NCI-H1930 (cell line): ENCODE measurements around the gene SCAMP4.

ENCODE experiments used
- DNase-seq, 2 experiments: peaks; one replicate each; lab custom pipeline; 2025; lab: John Stamatoyannopoulos, UW

The SCAMP4 gene

DNA sequence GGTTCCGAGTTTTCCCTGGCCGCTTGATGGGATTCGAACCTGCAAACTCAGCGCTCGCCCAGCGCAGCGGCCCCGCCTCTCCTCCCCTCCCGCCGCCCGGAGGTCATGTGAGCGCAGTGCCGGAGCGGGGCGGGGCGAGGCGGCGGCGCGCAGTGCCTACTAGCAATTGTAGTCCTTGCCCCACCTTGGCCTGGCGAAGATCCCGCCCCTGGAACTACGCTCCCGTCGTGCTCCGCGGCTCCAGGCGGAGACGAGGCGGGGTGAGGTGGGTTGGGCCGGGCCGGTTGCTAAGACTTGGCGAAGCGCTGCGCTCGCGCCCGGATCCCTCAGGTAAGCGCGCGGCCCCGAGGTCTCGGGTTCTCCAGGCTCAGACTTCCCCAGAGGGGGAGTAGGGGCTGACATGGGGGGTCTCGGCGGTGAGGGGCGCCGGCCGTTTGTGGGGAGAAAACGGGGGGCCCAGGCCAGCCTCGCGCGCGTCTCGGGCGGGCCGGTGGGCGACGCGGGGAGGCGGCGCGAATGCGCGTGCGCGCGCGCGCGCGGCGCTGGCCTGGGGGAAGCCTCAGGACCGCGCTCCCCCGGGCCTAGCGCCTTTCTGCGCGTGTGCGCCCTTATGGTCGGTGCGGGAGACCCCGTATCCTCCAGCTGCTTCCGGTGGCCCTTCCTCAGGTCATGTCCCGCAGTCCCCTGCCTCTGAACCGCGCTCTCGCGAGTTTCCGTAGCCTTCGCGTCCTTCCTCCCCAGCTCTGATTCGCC lies at the start of gene SCAMP4, which contains the start of gene ADAT3:
Gene SCAMP4 (plus strand): TSS at position 290 of the 753 bp plus-strand sequence. CDS start 9,621 bp downstream, outside the sequence.
Gene ADAT3 (plus strand): TSS at position 290 of the 753 bp plus-strand sequence. CDS start 6,649 bp downstream, outside the sequence.
- DNase-seq, result peak; percentile 92 to 95

DNA sequence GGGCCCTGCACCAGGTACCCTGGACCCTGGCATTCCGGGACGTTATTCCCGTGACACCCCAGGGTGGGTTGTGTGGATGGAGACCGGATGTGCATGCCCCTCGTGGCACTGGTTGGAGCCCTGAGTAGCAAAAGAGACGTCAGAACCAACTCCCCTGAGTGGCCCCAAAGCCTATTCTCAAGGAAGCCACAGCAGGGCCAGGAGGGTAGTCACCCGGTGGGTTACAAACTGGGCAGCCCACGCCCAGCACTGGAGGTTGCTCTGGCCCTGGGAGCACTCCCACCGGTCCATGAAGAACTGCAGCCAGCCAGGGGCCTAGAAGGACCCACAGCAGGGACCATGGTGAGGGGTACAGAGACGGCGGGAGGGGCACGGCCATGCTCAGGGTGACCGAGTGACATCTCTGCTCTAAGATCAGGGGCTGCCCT lies 49.4 kb upstream of the SCAMP4 start:
- DNase-seq, result no peak

GRCh38 chr19:1856345-1856697 lies 48.9 kb upstream of the SCAMP4 start:
- DNase-seq, result no peak

DNA sequence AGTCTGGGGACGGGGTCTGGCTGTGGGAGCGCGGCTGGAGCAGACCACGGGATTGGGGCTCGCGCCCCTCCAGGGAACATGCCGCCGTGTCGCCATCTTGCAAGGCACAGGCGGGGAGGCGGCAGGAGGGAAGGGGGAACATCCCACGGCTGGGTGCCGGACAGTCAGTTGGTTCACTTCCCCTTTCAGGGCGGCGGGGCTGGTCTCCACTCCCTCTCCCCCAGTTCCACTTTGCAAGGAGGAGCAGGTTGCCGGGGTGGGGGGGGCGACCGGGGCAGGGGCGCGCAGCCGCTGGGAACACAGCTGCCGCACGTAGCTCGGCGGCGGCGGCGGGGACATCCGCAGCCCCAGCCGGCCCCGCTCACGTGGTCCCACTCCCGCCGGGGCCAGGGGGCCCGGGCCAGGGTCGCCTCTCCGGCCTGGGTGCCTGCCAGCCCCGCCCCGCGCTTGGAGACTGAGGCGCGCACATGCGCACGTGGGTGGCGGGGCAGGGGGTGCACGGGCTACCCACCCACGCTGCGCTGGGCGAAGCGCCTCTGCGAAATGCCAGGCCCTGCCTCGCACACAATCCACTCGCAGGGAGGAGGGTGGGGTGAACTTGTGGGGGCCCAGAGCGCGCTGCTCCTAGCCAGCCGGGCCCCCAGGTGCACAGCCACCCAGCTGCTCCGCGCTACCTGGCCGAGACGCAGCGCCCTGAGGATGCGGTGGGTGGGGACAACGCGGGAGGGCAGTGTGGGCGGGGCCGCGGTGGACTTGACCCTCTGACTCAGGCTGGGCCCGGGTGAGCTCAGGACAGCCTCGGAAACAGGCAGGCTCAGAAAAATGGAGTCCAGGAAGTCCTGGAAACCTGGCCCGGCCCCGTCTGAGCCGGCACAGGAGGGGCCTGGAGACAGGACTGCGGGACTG lies 48.2 kb upstream of the SCAMP4 start:
- no peak for DNase-seq

DNA sequence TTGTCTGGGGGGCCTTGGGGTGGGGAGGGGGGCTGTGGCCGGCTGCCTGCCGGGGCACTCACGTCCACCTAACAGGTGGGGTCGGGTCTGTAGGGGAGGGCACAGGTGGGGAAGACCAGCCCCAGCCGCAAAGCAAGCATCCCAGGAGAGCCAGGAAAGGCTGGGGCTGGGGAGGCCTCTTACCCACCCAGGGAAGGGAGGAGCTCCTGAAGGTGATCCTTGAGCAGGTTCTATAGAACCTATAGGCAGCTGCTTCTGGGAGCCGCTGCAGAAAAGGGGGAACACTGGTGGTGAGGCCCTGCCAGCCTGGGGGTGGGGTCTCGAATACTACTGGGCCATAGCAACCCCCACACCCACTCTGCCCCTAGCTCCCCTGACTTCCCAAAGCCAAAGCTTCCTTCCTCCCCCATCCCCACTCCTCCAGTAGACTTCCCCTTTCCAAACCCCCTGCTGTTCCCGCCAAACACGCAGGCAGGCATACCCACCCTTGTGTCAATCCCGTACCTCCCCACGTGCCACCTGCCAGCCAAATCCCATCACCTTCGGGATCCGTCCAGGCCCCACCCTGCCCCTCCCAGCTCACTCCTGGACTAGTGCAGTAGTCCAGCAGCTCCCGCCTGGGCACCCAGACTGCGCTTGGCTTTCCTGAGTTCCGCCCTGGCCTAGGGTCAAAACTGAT lies 47.4 kb upstream of the SCAMP4 start:
- no peak for DNase-seq

- DNase-seq, result no peak
These were observed 46.7 kb upstream of the SCAMP4 start for GRCh38 chr19:1858412-1859081.

DNA sequence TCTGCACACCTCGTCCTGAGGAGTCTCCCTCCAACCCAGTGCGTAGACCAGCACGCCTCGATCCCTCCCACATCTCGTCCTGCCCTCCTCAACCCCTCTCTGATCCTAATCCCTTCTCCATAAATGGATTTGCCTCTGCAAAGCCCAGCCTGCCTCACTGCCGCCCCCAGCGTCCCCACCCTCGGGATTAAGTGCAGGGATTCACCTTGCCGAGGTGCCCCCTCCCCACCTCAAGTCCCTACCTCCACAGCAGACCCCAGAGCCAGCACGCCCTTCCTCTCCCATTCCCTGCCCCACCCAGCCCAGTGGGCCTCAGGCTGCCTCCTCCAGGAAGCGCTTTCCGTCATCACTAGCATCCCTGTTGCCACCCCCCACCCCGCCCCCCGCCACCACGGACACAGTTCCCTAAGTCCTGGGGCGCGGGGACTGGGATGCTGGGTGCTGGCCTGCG lies 45.8 kb upstream of the SCAMP4 start:
- no peak for DNase-seq

GRCh38 chr19:1860042-1860775 lies 45.0 kb upstream of the SCAMP4 start:
- no peak for DNase-seq

- DNase-seq, result no peak
These were observed 44.2 kb upstream of the SCAMP4 start for GRCh38 chr19:1860821-1861598.

GRCh38 chr19:1861599-1862031 lies 43.6 kb upstream of the SCAMP4 start:
- DNase-seq, result no peak

- no peak for DNase-seq
These were observed 43.2 kb upstream of the SCAMP4 start for GRCh38 chr19:1862068-1862423.

- DNase-seq, result peak in 1 of 2 experiments; percentile 19
These were observed 42.5 kb upstream of the SCAMP4 start for GRCh38 chr19:1862424-1863327.

GRCh38 chr19:1863328-1863637 lies 41.9 kb upstream of the SCAMP4 start, which contains the start of gene KLF16:
KLF16 (minus strand) TSS chr19:1863579; CDS start chr19:1863497, 82 bp downstream.
- DNase-seq, result no peak

DNA sequence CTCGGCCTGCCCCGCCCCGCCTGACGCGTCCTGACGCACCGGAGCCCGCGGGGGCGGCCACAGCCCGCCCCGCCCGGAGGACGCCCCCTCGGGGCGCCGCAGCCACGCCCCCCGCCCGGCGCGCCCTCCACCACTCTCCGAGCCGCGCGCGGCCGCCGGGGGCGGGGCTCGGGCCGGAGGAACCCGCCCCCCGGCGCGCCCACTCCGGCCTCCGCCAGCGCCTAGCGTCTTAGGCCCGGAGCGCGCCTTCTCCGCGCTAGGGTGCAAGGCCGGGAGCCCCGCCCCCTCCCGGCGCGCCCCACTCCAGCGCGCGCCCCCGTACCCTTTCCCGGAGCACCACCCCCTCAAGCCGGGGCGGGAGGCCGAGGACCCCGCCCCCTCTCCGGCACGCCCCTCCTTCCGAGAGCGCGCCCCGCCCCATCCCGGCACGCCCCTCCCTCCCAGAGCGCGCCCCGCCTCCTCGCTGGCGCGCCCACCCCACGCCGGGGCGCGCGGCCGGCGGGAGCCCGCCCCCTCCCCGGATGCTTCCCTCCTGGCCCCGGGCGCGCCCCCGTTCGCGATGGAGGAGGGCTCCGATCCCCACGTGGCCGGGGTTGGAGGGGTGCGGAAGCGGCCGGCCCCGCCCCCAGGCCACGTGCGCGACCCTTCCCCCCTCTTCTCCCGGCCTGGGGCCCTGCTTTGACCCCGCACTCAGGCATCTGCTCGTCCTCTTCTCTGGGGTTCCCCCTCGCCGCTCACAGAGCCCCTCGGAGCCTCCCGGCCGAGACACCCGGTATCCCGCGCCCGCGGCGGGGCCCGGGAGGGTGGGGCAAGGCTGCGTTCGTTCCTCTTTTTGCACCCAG lies 41.3 kb upstream of the SCAMP4 start:
- peak; percentile 87 to 96 for DNase-seq

- DNase-seq, result peak; percentile 31 to 62
These were observed 40.6 kb upstream of the SCAMP4 start for GRCh38 chr19:1864480-1865171.

DNA sequence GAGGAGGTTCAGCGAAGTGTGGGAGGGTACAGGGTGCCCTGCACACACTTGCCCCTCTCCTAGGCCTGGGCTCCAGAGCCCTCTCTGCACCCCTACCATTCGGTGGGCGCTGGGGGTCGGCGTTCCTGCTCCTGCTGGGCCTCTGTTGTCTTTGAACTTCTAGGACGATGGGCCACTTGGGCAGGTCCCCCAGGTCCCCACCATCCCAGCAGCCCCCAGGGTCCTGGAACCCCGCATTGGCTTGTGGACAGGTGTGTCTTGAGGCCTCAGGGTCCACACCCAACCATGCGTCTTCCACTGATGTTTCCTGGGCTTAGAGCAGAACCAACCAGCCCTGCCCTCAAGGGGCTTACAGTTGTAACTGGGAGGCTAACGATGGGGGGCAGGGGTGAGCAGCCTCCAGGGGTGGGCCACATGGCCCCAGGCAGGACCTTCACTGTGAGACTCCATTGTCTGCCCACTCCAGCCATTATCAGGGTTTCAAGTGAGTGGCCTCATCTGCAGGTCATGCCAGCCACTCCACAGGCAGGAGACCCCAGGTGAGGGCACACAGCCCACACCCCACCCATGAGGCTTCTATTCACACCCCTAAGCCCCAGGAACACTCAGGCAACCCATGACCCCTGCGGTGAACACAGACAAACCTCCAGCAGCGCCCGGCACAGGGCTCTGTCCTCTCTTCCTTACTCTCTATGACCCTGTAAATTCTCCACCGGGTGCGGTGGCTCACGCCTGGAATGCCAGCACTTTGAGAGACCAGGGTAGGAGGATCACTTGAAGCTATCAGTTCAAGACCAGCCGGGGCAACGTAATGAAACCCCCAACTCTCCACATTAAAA lies 39.8 kb upstream of the SCAMP4 start:
- no peak for DNase-seq
